GM19023 (cell line): ENCODE measurements around the gene ARHGAP22.

Experiments used
- ATAC-seq: cut with Tn5 transposase; IDR thresholded peaks from one replicate; pipeline ENCODE4 v1.9.1; 2021; ENCODE audit warnings: mild to moderate bottlenecking, moderate library complexity; ENCODE audit not compliant: unreplicated experiment

Gene ARHGAP22

DNA sequence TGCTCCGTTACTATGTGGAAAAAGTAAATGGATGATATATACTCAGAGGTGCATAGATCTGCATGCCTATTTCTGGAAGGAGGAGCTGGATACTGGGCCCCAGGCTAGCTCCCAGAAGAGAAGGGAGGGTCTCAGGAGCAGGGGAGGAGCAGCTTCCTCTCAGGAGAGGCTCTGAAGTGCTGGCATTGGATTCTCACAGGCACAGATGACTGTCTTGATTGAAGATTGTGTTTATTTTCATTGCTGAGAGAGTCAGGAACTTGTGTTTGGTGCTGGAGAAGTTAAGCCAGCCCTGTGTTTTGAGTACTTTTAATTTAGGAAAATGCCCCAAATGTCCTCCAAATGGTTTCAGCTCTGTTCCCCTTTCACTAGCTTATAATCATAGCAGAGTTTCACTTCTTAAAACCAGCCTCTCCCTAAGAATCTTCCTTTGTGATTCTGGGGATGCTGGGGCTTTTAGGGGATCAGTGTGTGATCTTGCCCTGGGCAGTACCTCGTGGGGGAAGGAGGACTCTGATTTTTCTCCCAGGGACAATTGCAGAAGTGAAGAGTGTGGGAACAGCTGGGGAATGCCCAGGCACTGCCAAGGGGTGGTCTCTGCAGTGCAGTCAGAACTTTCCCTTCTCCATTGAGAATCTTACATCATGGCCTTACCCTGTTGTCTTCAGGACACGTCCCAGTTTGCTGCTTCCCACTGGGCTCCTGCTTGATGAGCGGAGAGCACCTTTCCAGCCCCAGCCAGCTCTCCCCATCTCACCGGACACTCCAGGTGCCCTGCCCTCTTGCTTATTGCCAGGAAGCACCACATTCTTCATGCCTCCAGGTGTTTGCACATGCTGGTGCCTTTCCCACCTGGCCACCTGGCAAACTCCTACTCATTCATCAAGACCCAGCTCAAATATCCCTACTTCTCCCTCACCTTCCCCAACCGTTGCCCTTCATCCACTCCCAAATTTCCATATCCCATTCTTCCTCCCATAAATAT, 102.8 kb downstream of the ARHGAP22 start:
- no peak for ATAC-seq

DNA sequence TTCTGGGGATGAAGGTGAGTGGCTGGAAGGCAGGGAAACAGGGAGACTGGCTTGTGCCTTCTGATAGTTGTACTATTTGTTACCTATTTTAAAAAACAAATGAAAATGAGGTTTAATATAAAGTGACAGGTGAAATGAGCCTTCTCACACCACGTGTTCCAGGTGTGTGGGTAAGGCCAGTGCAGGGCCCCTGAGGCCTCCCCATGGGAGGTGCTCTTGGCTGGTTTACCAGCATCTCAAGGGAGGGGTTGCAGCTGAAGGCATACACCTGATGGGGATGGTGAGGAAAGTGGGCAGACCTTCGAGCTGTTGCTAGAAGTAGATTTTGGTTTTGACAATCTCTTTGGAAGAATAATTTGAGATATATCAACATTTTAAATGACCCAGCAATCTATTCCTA, 103.6 kb downstream of the ARHGAP22 start:
- ATAC-seq, result no peak

DNA sequence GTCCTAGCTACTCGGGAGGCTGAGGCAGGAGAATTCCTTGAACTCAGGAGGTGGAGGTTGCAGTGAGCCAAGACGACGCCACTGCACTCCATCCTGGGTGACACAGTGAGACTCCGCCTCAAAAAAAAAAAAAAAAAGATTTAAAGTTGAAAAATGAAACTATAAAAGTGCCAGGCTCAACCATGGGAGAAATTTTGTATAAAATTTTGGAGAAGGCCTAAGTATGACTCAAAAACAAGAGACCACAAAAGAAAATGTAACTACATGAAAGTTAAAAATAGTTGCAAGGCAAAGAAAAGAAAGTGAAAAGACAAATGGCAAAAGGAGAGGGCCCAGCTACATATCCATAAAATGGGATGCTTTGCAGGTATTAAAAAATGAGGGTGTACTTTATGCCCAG, 104.1 kb downstream of the ARHGAP22 start:
- no peak for ATAC-seq

DNA sequence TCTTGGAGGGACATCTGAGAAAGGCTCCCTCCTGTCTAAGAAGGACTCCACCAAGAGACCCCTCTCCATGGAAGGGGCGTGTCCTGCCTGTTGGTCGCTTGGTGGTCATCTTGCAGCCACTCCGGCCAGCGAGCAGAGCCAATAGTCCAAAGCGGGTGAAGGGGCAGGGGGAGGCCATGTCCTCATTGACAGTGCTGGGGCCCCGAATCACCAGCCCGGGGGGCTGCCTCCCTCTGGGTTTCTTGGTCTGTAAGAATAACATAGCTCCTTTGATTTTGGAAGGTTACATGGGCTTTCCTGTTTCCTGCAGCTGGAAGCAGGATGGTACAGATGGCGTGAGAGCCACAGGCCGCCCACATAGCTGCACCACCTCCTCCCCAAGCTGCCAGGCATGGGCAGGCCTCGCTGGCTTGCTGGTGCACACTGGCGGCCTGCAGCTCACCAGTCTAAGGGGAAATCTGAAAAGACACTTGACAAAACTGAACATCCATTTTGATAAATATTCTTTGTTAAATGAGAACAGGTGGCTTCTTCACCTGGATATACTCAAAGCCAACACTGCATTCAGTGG, 105.8 kb downstream of the ARHGAP22 start:
- ATAC-seq, result no peak

DNA sequence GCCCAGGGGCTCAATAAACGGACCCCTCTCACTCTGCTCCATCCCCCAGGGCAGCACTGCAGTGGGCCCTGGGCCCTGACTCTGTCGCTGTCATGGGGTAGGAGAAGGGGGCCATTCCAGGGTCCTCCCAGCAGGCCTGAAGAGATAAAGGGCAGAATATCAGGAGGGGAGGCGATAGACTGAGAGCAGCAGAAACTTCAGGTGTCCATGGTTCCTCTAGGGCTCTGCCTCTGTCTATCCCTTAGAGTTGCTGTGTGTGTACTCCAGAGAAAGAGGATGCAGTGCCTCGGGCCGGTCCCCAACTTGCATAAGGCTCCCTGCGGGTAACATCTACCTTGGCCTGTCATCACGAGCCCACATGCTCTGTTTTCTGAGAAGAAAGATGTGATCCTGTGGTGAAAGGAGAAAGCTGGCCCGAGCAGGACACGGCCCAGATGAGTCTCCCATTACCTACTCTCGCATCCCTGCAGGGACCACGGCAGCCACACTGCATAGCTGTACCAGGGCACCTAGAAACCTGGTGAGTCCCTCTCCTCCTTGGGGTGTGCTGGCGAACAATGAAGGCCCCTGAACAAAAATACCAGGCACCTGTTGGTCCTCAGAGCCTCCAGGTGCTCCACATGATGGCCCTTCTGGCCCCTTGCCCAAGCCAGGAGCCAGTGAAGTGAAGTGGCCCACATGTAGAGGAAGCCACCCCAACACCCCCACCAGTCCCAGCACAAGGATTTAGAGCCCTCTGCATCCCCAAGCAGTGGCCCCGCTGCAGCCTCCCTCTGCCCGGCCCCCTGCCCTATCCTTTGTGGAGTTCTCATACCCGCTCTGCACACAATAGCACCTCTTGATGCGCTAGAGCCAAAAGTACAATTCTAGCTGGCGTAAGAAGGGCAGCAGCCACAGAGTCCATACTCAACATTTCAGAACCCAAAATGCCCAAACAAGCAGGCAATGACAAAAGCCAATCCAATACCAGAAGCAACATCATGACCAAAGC, 106.8 kb downstream of the ARHGAP22 start:
- ATAC-seq, result no peak

DNA sequence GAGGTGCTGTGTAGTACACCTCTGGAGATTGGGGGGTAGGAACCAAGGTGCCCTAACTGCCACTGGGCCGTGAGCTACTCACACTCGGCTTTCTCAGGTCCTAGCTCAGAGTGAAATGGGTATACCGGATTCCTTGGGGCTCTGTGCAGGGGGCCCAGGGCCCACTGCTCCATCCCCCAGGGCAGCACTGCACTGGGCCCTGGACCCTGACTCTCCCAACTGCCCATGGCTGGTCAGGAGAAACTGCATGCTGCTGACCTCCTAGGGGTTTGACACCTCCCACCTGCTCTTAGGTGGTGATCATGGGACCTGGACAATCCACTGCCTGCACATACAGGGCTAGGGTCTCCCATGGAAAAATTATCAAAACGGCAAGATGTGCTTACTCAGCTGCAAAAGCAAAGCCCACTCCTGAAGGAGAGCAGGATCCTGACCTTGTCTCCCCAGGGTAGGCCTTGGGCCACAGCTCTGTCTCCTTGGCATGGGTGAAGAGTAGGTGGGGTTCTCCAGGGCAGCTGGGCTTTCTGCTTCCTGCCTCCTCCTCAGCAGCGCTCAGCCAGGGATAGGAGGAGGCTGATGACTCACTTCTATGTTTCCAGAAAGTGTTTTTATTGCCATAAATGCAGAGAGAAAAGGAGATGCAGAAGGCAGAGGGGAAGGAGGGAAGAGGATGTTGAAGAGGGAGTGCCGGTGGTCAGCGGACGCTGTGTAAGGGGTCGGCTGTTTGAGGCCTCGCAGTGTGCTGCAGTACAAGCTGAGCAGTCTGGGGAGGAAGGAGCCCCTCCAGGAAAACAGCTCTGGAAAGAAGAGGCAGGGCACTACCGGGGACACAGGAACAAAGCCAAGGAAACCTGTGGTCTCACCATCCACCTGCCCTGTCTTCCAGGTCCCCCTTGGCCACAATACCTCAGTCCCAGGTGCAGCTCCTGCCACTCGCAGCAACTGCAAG, 107.8 kb downstream of the ARHGAP22 start:
- no peak for ATAC-seq

DNA sequence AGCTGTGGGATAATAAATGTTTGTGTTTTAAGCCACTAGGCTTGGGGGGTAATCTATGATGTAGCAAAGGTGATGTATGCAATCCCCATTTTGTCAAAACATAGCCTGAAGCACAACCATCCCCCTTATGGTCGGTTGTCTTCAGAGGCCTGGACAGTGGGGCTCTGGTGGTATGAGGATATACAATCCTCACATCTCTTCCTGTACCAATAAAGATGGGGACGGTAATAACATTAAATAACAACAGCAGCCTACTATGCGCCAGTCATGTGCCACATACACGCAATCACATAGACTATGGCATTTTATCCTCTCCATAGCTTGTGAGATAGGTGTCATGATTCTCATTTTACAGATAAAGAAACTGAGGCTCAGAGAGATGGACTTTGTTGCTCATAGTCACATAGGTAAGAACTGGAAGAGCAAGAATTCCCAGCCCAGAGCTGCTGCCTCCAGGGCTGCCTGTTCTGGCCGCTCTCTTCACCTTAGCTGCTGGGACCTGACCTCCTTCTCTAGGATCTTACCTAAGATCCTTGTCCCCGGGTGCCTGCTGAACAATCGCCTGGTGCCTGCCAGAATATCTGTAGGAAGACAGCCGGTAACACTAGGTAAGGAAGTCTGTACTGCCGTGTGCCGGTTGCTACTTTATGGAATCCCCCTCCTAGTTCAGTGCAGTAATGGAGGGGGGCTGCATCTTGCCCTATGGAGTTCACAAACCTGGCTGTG, 108.6 kb downstream of the ARHGAP22 start:
- ATAC-seq, result no peak

DNA sequence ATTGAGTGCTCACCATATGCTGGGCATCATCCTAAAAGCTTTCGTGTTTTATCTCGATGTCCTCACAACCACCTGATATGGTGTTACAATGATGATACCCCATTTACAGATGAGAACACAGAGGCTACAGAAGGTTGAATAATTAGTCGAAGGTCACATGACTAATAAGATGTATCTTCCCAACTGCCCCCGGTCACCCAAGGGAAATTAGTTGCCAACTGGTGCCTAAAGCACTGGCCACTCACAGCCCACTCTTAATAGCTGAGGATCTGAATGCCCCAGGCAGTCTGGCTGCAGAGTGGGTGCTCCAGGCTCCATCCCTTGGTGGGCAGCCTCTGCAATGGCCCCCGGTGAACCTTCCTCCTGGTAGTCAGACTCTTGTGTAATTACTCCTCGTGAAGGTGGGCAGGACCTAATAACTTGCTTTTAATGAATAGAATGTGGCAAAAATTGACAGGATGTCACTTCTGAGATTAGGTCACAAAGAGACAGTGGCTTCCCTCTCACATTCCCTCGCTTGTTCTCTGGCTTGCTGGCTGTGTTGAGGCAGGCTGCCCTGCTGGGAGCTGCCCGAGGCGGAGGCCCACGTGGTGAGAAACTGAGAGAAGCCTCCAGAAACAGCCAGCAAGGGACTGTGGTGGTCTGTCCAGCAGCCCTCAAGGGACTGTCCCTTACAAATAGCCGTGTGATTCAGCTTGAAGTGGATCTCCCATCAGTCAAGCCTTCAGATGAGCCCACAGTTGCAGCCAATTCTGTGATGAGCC, 109.4 kb downstream of the ARHGAP22 start:
- no peak for ATAC-seq

DNA sequence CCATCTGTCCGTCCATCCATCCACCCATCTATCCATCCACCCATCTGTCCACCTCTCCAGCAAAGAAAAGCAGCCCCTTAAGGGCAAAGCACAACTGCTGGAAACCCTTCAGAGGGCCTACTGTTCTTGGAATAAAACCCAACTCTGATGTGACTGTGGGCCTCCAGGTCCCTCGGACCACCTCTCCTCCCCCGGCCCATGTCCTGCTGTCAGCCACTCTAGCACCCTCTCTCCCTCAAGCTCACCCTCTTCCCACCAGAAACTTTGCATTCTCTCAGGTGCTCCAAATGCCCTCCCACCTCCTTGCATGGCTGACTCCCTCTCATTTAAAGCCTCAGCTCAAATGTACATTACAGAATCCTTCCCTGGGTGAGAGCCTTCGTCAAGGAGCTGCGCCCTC, 110.3 kb downstream of the ARHGAP22 start:
- no peak for ATAC-seq

DNA sequence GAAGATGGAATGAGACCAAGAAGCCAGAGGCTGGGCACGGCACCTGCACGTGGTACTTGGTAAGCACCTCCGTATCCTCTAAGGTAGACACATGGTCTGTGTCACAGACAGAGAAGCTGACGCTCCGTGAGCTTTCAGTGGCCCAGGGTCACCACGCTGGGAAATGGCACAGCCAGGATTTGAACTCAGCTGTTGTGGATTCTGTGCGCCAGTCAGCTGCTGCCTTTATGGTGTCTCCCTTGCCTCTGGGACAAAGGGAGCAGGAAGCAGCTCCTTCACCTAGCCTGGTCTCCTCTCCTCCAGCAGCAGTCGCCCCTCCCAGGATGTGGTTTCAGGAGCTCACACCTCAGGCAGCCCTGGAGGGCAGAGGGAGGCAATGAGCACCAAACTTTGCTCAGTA, 110.8 kb downstream of the ARHGAP22 start:
- ATAC-seq, result no peak

DNA sequence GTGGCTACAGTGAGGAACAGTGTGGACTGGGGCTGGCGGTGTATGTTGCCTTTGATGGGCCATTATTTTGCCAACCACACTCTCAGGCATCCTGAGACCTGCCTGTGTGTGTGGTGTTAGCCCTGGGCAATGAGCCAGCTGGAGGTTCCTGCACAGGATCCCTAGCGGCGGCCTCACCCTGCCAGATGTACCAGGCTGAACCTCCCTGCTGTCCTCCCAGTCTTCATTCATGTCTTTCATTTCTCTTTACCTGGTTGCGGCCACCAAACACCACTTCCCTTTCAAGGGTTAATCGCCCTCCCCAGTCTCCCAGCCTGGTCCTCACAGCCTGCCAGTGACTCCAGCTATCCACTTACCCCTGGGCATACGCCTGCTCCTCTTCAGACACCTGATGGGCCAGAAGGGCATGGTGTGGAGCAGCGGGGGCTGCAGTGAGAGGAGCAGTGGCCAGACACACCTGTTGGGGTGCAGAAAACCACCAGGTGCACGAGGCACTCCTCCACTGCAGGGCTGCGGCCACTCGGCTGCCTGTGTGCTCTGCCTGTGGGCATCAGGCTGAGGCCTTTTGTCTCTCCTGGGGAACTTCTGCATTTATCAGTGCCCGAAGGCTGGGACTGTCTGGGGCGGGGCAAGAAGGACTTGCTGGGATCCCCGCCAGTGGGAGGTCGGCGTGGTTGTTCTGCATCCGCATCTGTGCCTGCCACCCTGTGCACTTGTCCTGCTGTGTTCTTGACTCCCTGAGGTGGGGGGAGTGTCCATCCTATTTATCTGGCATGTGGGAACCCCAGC, 111.6 kb downstream of the ARHGAP22 start:
- no peak for ATAC-seq

DNA sequence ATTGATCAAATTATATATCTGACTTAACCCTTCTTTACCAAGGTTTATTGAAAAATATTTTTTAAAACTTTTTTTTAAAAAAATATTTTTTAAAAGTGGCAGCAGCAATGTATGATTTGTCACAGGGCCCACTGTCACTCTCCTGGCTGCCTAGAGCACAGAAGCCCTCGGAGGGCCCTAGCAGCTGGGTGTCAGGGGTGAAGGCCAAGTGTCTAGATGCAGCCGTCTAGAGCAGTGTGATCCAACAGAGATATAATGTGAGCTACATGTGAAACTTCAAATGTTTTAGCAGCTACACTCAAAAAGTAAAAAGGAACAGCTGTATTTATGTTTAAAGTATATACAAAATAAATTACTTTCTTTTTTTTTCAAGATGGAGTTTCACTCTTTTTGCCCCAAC, 112.7 kb downstream of the ARHGAP22 start:
- ATAC-seq, result no peak

DNA sequence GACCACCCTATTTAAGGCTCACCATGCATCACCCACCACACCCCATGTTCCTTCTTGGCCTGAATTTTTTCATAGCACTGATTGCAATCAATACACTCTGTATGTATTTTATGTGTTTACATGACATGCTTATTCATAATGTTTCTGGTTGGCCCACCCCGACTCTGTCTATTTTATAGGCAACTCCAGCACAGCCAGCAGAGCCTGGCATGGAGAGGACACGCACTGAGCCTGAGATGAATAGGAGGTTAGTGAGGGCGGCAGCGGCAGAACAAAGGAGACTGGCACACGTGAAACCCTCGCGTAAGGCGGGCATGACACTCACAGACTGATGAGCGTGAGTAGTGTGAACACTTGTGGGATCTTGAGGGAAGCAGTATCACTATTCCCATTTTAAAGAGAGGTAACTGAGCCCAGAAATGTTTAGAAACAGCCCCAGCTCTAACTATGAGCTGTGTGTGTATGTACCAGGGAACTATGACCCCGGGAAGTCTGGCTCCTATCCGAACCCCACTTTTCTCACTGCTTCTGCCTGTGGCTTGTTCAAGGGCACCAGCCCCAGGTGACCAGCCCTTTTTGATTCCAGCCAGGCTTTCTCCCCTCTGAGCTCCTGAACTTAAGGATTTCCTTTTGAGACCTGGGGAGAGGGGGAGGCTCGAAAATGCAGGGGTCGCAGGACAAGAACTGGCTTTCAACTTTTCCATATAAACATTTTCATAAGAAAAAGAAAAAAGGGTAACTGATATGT, 113.3 kb downstream of the ARHGAP22 start:
- ATAC-seq, result no peak

DNA sequence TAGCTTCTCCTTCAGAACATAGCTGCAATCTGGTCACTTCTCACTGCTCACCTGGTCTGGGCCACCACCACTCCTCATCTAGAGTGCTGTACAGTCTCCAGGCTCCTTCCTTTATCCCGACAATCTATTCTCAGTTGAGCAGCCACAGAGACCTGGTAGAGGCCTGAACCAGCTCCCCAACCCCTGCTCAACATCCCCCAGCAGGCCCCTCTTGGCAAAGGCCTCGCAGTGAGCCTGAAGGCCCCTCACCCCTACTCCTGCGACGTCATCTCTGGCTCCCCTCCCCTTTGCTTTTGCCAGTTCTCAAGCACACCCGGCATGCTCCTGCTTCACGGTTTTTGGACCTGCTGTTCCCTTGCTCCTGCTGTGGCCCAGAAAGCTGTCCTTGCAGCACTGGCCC, 113.9 kb downstream of the ARHGAP22 start:
- no peak for ATAC-seq

DNA sequence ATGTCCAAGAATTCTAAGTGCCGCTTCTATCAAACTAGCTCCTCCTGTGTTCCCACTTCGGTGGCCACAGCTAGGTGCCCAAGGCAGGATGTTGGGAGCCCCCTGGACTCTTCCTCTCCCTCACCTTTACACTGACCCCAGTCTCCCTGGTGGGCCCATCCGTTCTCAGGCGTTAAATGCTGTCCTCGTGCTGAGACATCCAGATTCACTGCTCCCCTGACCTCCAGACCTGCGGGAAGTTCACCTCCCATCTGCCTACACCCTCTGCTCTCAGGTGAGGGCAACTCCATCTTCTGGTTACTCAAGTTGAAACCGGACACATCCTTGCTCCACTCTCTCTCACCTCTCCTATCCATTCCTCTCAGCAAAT, 114.3 kb downstream of the ARHGAP22 start:
- ATAC-seq, result no peak

DNA sequence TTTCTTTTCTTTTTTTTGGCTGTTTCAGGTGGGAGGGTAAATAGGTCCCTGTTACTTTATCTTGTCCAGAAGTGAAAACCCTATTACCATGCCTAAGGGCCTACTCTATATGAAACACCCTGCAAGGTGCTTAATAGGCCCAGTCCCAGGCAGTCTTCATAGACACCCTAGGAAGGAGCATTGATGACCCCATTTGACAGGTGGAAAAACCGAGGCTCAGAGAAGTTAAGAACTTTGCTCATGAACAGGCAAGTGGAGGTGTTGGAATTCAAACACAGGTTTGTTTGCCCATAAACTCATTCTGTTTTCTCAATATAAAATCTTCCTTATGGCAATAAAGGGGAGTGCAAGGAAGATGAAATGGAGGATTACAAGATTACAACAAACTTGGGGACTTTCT, 115.8 kb downstream of the ARHGAP22 start:
- ATAC-seq, result no peak

DNA sequence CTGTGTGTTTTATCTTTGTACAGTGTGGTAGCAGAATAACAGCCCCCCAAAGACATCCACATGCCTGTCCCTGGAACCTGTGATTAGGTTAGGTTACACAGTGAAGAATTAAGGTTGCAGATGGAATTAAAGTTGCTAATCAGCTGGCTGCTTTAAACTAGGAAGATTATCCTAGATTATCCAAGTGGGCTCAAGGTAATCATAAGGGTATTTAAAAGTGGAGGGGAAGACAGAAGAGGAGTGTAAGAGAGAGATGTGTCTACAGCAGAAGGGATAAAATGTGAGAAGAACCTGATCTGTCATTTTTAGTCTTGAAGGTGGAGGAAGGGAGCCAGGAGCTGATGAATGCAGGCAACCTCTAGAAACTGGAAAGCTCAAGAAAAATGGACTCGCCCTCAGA, 117.6 kb downstream of the ARHGAP22 start:
- no peak for ATAC-seq
